Adrenal gland (tissue), 5 donors: ENCODE data around the gene PRMT2.

Experiments
- POLR2A ChIP-seq, 2 donors: fragments of 450-650 bp; IDR thresholded peaks; one replicate each; pipeline ENCODE4 v1.6.1; 2017; ENCODE audit warnings: antibody characterized with exemption in 2 of 2, mild to moderate bottlenecking in 2 of 2, moderate library complexity in 1 of 2
- TF ChIP-seq, protein P1 (sequence below), 6 experiments: fragments of 450-650 bp in 4 of 6; fragments of 200-600 bp in 2 of 6; sonication (generic) in 1 of 6; IDR thresholded peaks; 1 replicate in 5 of 6; 2 replicates in 1 of 6; pipeline versions ENCODE4 v1.5.1 to v1.8.0; 2016 to 2021; ENCODE audit warnings: antibody characterized with exemption in 6 of 6, mild to moderate bottlenecking in 2 of 6, moderate library complexity in 1 of 6
- donor health status: DM: no; HTN: no; CAD: no.

DNA sequence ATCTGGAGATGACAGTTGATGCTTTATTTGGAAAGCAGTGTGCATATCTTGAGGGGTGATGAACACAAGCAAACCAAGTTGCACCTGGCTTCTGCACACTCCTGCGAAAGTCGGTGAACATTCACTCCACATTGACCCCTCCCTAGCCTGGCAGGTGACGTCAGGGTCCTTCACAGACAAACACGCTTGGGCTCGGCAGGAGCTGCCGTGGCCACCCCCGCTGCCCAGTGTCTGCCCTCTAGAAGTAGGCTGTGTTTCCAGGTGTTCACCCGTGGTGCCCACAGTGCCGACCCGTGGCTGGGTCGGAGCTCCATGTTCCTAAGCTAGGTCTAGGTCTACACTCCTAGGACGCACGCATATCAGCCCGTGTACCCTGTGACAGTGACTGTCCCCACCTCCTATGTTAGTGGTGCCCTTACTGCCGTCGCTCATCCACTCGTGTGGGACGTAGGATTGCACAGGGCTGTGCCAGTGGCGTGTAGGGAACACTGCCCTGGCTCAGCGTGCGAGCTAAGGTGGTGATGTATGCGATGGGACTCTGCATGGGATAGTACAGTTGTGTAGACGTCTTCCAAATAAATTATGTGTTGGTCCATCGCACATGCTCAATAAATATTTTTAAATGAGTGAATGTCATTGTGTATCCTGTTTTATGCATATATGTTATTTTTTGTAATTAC, 29.0 kb downstream of the PRMT2 start:
- TF ChIP-seq, protein P1, sequence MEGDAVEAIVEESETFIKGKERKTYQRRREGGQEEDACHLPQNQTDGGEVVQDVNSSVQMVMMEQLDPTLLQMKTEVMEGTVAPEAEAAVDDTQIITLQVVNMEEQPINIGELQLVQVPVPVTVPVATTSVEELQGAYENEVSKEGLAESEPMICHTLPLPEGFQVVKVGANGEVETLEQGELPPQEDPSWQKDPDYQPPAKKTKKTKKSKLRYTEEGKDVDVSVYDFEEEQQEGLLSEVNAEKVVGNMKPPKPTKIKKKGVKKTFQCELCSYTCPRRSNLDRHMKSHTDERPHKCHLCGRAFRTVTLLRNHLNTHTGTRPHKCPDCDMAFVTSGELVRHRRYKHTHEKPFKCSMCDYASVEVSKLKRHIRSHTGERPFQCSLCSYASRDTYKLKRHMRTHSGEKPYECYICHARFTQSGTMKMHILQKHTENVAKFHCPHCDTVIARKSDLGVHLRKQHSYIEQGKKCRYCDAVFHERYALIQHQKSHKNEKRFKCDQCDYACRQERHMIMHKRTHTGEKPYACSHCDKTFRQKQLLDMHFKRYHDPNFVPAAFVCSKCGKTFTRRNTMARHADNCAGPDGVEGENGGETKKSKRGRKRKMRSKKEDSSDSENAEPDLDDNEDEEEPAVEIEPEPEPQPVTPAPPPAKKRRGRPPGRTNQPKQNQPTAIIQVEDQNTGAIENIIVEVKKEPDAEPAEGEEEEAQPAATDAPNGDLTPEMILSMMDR (IDR thresholded peaks at IDR 0.05), result no peak
- no peak for TF ChIP-seq POLR2A (IDR thresholded peaks at IDR 0.05)
